Measurements from ENCODE around the gene ANKRD26.

ANKRD26 gene

DNA sequence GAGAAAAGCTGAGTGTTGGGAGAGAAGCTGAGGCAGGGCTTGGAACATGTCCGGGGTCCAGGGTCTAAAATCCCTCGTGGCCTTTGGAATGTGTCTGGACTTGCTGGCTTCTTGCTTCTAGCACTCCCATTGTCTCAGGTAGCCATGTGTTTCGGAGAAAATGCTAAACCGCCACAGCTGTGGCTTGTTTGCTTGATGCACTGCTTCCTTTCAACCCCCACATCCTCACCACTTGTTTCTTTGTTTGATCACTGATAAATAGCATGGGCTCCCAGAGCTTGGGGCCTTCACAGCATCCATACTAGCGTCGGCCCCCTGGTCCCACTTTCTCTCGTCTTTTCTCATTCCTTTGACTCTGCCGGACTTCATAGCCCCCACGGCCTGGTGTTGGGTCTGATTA lies 102.7 kb downstream of the ANKRD26 start:
- DNase-seq: no peak

DNA sequence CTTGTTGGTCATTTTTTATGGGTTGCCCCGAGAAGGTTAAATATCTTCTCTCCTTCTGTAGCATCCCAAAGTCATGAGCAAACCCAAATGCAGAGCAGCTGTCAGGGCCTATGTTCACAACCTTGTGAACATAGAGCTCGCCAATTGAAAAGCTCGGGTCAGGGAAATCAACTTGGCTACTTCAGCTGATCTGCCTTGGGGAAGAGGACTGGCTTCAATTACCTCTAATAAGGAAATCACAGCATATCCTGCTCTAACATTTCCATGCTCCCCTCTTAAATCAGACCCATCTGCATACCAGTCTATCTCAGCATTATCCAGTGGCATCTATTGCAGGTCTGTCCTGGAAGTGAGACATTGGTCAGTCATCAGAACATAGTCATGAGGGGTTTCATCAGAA lies 105.6 kb downstream of the ANKRD26 start:
- DNase-seq: no peak

DNA sequence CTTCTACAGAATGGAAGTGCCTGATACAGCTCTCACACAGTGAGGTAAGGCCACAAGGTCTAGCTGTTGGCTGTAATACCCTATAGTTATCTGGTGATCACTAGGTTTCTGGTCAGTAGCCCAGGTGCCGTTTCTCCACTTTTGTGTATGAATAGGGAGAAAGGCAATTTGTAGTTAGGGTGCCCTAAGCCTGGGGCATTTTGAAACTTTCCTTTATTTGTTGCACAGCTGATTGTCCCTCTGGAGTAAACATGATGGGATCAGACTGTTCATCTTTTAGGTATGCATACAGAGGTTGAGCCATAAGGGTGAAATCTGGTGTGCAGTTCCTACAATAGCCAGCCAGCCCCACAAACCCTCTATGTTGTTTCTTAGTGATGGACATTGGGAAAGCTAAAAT lies 112.4 kb downstream of the ANKRD26 start:
- DNase-seq: no peak

DNA sequence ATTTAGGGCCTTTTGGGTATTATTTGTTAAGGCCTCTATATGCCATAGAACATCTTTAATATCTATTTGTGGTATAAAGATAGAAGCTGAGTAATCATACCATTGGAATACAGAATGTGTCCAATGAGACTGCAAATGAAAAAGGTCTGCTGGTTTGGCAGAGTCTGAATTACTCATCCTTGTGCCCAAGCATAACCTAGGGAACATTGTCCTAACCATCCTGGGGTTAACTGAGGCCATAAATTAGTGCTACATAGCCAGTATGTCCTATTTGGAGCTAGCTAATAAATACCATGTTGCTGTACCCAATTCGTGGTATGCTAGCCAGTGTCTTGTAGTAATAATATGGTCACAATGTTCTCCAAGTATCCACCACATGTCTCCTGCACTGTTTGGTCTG lies 117.1 kb downstream of the ANKRD26 start:
- DNase-seq: no peak

DNA sequence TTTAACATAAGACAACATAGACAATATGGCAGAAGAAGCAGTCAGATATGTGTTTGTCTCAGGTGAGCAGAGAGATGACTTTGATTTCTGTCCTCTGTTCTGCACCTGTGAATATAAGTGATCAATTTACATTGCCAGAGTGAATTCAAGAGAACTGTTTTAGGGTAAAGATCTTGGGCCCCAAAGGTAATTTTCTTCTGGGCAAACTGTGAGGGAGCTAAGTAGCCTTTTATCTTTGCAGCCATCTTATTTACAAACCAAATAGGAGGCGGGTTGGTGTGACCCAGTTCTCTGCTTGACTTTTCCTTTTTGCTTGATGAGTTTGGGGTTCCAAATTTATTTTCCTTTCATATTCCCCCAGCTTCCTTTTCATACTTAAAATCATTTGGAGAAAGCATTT lies 118.2 kb downstream of the ANKRD26 start:
- no peak for DNase-seq

DNA sequence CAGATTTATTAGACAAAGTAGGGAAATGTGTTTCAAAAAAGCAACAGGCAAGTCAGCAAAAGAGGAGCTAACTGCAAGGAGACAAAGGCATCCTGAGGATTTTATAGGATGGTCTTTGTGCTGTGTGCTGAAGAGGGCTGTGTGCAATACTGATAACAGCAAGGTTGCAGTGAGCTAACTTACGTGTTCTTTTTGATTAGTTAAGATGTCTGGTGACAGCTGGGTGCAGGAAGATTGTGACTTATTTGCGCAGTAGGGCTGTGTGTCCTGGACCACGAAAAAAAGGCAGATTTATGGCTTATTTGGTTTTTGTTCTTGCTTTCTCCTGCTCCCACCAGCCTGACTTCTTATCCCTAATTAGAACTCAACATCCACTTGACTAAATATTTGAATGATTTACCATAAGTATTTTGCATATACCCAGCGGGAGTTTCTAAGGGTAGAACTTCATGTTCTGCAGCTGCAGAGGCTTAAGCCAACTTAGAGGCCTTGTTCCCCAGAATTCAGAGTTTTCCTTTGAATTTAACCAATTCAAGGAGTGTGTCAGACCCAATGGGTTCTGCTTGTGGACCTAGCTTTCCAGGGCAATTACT lies 119.0 kb downstream of the ANKRD26 start:
- DNase-seq: no peak

DNA sequence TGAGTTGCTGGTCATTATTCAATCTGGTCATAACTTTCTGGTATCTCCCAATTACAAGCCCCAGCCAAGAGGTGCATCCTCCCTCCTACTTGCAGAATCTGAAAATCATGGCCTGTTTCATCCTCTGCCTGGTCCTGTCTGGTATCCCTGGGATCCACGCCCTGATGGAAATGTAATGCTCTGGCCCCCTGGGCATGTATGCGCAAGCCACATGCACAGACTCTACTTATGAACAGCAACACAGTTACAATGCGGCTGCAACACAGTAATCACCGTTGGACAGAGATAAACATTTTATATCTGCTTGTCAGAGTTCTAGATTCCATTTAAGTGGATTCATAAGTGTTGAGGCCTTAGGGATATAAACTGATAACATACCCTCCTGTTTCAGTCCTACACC lies 121.8 kb downstream of the ANKRD26 start:
- no peak for DNase-seq

DNA sequence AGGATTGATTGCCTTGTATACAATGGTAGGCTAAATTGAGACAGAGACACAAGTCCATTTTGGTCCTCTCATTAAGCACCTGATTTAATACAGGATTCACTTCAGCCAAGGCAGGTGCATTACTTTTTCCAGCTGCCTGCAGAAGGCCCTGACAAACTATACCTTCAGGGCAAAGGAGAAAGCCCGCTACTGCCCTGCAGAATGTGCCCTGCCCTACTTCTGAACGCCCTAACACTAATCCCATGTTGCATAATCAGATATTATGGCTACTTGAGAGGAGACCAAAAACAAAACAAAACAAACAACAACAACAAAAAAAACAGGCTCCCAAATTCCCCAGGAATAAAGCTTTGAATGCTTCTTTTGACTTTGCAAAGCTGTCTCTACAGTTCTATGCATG lies 122.7 kb downstream of the ANKRD26 start:
- DNase-seq: no peak

DNA sequence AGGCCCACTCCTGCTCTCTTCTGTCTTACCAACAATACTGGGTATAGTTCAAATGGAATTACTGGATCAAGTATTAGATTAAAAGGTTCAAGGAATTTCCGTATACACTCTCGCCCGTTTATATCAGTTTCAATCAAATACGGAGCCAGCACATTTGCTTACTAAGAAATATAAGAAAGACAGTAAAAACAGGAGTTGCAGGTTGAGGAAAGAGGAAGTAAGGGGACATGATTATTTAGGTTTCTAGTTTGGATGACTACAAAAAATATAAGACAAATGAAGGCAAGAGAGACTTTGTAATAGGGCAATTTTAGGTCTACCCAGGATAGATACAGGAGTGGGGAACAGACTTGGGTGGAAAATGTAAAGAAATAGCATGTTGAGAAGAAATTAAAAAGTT lies 129.6 kb downstream of the ANKRD26 start:
- no peak for DNase-seq

DNA sequence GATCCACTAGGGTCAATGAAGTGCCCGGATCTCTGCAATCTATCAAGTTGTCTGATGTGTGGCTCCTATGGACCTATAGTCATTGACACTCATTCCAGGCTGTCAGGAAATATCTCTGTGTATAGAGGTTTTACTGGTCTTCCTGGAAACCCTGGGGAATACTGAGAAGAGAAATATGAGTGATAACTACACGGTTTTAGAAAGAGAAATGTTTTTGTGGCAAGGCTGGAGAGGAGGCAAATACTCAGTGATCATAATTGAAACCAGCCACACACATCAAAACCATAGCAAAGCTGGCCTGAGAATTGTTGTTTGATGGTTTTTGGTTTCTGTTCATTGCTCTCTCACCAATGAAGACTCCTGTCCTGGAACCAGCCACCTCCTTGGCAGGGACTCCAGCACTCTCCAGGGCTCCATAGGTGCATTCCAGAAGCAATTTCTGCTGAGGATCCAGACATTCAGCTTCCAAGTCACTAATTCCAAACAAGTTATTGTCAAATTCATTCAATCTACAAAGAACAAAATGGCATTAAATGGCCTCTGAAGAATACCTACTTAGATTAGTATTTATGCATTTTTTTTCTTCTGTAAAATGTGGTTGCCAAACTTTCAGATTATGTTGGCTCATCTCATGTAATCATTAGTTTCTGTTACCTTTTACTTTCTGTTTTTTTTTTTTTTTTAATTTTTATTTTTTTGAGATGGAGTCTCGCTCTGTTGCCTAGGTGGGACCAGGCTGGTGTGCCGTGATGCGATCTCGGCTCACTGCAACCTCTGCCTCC lies 131.0 kb downstream of the ANKRD26 start:
- no peak for DNase-seq

DNA sequence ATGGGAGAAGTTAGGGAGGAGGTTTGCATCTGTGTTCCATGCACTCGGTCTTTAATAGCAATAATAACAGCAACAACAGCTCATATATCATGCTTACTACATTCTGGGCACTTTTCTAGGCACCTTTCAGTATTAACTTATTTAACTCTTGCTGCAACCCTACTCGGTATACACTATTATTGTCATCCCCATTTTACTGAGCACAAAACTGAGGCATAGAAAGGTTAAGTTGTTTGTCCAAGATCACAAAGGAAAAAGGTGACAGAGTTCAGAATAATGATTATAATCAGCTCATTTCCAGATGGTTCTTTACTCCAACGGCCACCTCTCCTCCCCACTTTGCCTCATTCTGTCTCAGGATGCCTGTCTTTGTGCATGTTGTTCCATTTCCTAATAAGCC lies 137.5 kb downstream of the ANKRD26 start:
- DNase-seq: no peak

DNA sequence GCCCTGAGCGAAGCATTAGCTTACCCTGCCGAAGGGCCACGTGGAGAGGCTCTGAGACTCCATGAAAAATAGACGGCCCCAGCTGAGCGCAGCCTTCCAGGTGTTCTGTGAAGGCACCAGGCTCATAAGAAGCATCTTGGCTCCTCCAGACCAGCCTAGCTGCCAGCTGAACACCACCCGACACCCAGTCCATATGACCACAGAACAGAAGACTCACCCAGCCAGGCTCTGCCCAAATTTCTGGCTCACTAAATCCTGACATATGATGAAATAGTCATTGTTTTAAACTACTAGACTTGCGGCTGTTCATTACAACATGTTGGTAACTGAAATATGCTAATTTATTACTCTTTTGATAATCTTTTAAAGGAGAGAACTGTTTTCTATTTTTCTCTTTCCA lies 140.0 kb downstream of the ANKRD26 start:
- no peak for DNase-seq

DNA sequence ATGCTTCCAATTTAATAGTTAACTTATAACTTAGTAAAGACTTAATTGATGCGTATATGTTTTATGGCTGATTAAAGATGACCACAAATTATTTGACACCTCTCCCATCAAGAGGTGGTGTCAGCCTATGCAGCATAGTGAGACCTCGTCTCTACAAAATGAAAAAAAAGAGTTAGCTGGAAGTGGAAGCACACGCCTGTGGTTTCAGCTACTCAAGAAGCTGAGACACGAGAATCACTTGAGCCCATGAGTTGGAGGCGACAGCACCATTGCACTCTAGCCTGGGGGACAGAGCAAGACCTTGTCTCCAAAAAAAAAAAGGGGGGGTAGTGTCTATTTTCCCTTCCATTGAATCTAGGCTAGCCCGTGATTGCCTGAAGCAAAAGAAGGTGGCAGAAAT lies 140.5 kb downstream of the ANKRD26 start:
- no peak for DNase-seq

Measured in bone marrow (tissue), 2 donors.